Measurements from ENCODE around the gene ZNF322.
A peak's percentile ranks its signal among the peaks of the same experiment; 100 is the strongest.

Gene ZNF322

GRCh38 chr6:26593278-26594130 lies 66.0 kb downstream of the ZNF322 start:
- Histone ChIP-seq H3K4me3 (ENCODE audit: low read depth, low read length) (peak overlapping the region; percentile 42), H3K27ac (no peak overlapping the region), H3K27me3 (replicated peaks) (peaks cover 2% of the 10 kb centered on the region), H3K36me3 (replicated peaks) (peaks cover 4% of the 10 kb centered on the region)
- in situ Hi-C loops (cut with HindIII; ENCODE audit: low pct_ligation_motif_present, low sequenced_read_pairs), result no loop called here
- no peak for TF ChIP-seq CTCF (IDR thresholded peaks at IDR 0.05; ENCODE audit: low read depth, low read length, missing control alignments)
- no peak for DNase-seq

- Histone ChIP-seq H3K27ac (no peak overlapping the region), H3K4me3 (ENCODE audit: low read depth, low read length) (no peak overlapping the region), H3K27me3 (replicated peaks) (peaks cover 2% of the 10 kb centered on the region), H3K36me3 (replicated peaks) (no peaks in the 10 kb centered on the region)
- DNase-seq, result no peak
- in situ Hi-C loops (cut with HindIII; ENCODE audit: low pct_ligation_motif_present, low sequenced_read_pairs), result no loop called here
- no peak for TF ChIP-seq CTCF (IDR thresholded peaks at IDR 0.05; ENCODE audit: low read depth, low read length, missing control alignments)
Observed at GRCh38 chr6:26592649-26593048, 66.9 kb downstream of the ZNF322 start.

GRCh38 chr6:26588965-26589364 lies 70.6 kb downstream of the ZNF322 start:
- peaks cover 3% of the 10 kb centered on the region for H3K27me3 ChIP-seq (replicated peaks)
- in situ Hi-C loops (cut with HindIII; ENCODE audit: low pct_ligation_motif_present, low sequenced_read_pairs), result no loop called here

More at GRCh38 chr6:26588965-26589364, 70.6 kb downstream of the ZNF322 start:
- no peak for TF ChIP-seq CTCF (IDR thresholded peaks at IDR 0.05; ENCODE audit: low read depth, low read length, missing control alignments)
- Histone ChIP-seq H3K27ac (no peak overlapping the region), H3K4me3 (ENCODE audit: low read depth, low read length) (no peak overlapping the region), H3K36me3 (replicated peaks) (no peaks in the 10 kb centered on the region)
- DNase-seq, result no peak

Measured in brain microvascular endothelial cell (primary cell).